Measurements from ENCODE around the gene NT5DC3. TPM values are rescaled to one million over a fixed set of nuclear protein-coding genes. Genes with fewer than 3 reads are reported as not detected.

Gene NT5DC3
- total RNA-seq, 2 donors from 2014 or later = 12.4 to 29.7 TPM

- Histone ChIP-seq H3K9me3 (no peaks in the 10 kb centered on the region), H3K4me1 (replicated peaks) (no peaks in the 10 kb centered on the region), H3K27ac (no peak overlapping the region), H3K27me3 (replicated peaks; ENCODE audit: insufficient read depth) (no peaks in the 10 kb centered on the region), H3K4me3 (no peak overlapping the region), H3K36me3 (no peaks in the 10 kb centered on the region)
- no peak for DNase-seq (ENCODE audit: low spot score)
- TF ChIP-seq POLR2AphosphoS5 (IDR thresholded peaks at IDR 0.05) = no peak
- TF ChIP-seq CTCF (IDR thresholded peaks at IDR 0.05) = no peak
- intact Hi-C loops (cut with DNase I) = no loop called here
- WGBS = 86% methylated on average over 2 of the region's 2 CpGs
These were observed 93.0 kb downstream of the NT5DC3 start for GRCh38 chr12:103748002-103748401.

DNA sequence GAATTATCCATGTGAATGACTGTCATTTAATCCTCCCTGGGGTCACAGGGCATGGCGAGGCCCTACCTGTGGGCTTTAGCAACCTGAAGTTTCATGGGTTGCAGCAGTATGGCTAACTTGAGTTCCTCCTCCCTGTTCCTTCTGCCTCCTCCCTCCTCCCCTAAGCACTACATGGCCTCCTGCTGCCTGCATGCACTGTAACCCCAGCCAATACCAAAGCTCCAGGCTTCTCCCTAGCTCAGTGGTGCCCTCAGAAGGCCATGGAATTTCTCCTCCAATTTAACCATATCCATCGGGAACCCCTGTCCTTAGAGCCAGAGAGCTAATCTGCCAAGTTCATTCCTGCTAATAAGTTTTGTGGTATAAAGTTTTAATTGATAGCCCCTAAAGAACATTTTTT, 95.1 kb downstream of the NT5DC3 start:
- Histone ChIP-seq H3K4me1 (replicated peaks) (no peaks in the 10 kb centered on the region), H3K4me3 (no peak overlapping the region), H3K27ac (no peak overlapping the region), H3K9me3 (no peaks in the 10 kb centered on the region), H3K27me3 (replicated peaks; ENCODE audit: insufficient read depth) (no peaks in the 10 kb centered on the region), H3K36me3 (no peaks in the 10 kb centered on the region)
- TF ChIP-seq CTCF (IDR thresholded peaks at IDR 0.05) = no peak
- TF ChIP-seq POLR2AphosphoS5 (IDR thresholded peaks at IDR 0.05) = no peak
- no peak for TF ChIP-seq POLR2A (IDR thresholded peaks at IDR 0.05)
- no peak for DNase-seq (ENCODE audit: low spot score)
- intact Hi-C loops (cut with DNase I) = no loop called here
- WGBS = 76% methylated on average over 2 of the region's 2 CpGs

DNA sequence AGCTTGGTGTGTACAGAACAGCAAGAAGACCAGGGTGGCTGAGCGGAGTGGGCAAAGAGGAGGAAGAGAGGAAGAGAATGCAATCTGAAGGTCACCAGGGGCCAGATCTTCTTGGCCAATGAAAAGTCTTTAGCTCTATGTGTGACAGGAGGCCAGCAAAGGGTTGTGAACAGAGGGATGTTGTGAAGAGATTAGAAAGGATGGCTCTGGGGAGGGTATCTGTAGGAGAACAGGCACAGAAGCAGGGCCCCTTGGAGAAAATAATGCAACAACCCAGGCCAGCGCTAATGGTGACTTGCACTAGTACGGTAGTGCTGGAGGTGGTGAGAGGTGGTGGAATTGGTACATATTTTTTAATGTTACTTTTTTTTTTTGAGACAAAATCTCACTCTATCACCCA, 97.2 kb downstream of the NT5DC3 start:
- Histone ChIP-seq H3K27me3 (replicated peaks; ENCODE audit: insufficient read depth) (no peaks in the 10 kb centered on the region), H3K4me1 (replicated peaks) (no peaks in the 10 kb centered on the region), H3K27ac (no peak overlapping the region), H3K4me3 (no peak overlapping the region), H3K36me3 (no peaks in the 10 kb centered on the region), H3K9me3 (no peaks in the 10 kb centered on the region)
- DNase-seq (ENCODE audit: low spot score) = no peak
- intact Hi-C loops (cut with DNase I) = no loop called here
- 89% methylated on average over 3 of the region's 3 CpGs for WGBS
- TF ChIP-seq CTCF (IDR thresholded peaks at IDR 0.05) (no peak), POLR2AphosphoS5 (IDR thresholded peaks at IDR 0.05) (no peak), POLR2A (IDR thresholded peaks at IDR 0.05) (no peak)

DNA sequence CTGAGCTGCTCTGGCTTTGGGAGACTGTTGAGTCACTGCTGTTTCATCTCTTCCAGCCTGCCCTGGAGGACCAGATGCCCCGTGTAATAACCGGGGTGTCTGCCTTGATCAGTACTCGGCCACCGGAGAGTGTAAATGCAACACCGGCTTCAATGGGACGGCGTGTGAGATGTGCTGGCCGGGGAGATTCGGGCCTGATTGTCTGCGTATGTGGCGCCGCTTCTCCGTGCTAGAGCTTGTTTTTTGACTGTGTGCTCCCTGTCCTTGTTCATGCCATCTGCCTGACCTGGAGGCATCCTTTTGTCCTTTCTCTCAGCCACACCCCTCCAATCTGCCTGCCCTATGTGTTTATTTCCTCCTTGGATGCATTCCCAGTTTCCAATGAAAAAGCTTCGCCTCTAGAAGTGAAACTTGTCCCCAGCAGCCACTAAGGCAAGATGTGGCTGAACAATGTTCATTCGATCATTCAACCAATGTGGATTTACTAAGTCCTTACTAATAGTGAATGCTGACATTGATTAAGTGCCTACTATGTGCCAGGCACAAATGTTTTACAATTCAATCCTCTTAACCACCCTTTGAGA, 98.6 kb downstream of the NT5DC3 start:
- 45% methylated on average over 15 of the region's 15 CpGs for WGBS
- no peak overlapping the region for H3K4me3 ChIP-seq
- no peaks in the 10 kb centered on the region for H3K36me3 ChIP-seq
- H3K4me1 ChIP-seq (replicated peaks) = no peaks in the 10 kb centered on the region
- DNase-seq (ENCODE audit: low spot score) = peak; percentile 58
- TF ChIP-seq POLR2A (IDR thresholded peaks at IDR 0.05) (no peak), POLR2AphosphoS5 (IDR thresholded peaks at IDR 0.05) (peak; percentile 76), CTCF (IDR thresholded peaks at IDR 0.05) (no peak)
- no peaks in the 10 kb centered on the region for H3K27me3 ChIP-seq (replicated peaks; ENCODE audit: insufficient read depth)
- peak overlapping the region in 1 of 2 donors; percentile 3 for H3K27ac ChIP-seq
- H3K9me3 ChIP-seq = no peaks in the 10 kb centered on the region
- intact Hi-C loops (cut with DNase I) = no loop called here

- WGBS = 46% methylated on average over 1 of the region's 1 CpG
- Histone ChIP-seq H3K4me3 (no peak overlapping the region), H3K36me3 (no peaks in the 10 kb centered on the region), H3K9me3 (no peaks in the 10 kb centered on the region), H3K27ac (no peak overlapping the region), H3K27me3 (replicated peaks; ENCODE audit: insufficient read depth) (no peaks in the 10 kb centered on the region), H3K4me1 (replicated peaks) (no peaks in the 10 kb centered on the region)
- no peak for TF ChIP-seq POLR2A (IDR thresholded peaks at IDR 0.05)
- no peak for TF ChIP-seq CTCF (IDR thresholded peaks at IDR 0.05)
- TF ChIP-seq POLR2AphosphoS5 (IDR thresholded peaks at IDR 0.05) = no peak
- DNase-seq (ENCODE audit: low spot score) = no peak
- intact Hi-C loops (cut with DNase I) = no loop called here
These were observed 103.2 kb downstream of the NT5DC3 start for GRCh38 chr12:103737881-103738280.
